HG03135 (cell line): ENCODE data around the gene SLC52A3.
"Not testable (repeated sequence)": the region's sequence is repeated elsewhere in the genome, so short reads cannot be mapped to it uniquely, and the experiment has no call there.

Source experiments
- ATAC-seq: cut with Tn5 transposase; IDR thresholded peaks from one replicate; pipeline ENCODE4 v1.9.1; 2021; ENCODE audit warnings: mild to moderate bottlenecking, moderate library complexity; ENCODE audit not compliant: unreplicated experiment

Gene SLC52A3

DNA sequence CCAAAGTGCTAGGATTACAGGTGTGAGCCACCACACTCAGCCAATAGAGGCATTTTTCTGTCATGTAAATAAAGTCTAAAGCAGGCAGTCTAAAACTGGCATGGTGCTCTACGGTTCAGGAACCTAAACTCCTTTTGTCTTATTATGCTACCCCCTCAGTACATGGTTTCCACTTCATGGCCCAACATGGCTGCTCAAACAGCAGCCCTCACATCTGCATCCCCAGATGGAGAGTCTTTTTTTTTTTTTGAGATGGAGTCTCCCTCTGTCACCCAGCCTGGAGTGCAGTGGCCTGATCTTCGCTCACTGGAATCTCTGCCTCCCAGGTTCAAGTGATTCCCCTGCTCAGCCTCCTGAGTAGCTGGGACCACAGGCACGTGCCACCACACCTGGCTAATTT, 38.3 kb downstream of the SLC52A3 start:
- ATAC-seq: no peak

DNA sequence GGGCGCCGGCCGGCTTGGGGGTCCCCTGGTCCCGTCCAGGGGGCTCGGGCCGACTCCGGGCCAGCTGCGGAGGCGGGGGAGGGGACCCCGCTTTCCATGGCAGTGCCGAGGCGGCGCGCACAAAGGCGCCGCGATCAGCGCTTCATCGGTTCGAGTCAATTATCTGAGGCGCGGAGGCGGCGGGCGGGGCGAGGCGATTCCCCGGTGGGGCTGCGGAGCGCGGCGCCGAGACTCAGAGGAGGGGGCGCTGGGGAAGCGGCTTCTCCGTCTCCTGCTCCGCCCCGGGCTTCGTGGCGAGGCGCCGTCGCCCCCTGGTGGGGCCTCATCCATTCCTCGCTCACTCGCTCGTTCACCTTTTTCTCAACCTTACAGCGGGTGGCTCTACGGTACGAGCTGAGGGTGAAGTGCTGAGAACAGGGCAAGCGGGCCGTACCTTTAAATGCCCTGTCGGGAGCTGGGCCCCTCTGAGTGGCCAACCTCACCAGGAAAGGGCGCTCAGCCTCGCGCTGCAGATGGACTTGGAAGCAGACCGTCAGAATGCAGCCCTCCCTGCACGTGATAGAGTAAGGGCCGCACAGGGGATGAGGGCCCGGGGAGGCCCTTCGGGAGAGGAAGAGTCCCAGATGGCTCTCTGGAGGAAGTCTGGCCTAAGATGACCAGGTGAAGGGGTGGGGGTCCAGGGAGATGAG, 39.9 kb downstream of the SLC52A3 start:
- no peak for ATAC-seq

DNA sequence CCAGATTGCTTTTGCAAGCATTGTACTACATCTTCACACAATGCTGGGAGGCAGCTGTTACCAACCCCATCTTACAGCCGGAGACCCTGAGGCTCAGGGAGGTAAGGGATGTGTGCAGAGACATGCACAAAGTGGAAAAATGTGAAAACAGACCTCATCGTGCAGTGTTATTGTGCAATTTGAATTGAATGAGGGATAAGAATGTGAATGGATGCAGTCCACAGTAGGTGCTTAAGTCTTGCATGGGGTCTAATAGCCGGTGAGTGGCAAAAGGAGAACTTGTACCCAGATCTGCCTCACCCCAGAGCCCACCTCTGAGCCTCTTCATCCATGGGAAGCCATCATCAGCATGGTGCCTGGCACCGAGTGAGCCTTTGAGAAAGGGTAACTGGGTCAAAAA, 42.1 kb downstream of the SLC52A3 start:
- ATAC-seq: no peak

DNA sequence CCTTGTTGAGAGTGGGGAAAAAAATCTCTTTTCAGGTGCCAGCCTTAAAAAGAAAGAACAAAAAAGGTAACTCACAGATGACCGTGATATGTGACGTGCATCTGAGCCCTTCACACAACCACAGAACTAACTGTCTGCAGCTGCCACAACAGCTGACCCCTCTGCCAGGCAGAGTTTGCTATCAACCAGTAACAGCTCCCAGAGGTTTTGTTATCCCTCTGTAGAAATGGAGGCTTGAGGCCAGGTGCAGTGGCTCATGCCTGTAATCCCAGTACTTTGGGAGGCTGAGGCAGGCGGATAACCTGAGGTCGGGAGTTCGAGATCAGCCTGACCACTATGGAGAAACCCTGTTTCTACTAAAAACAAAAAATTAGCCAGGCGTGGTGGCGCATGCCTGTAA, 42.8 kb downstream of the SLC52A3 start:
- no peak for ATAC-seq

DNA sequence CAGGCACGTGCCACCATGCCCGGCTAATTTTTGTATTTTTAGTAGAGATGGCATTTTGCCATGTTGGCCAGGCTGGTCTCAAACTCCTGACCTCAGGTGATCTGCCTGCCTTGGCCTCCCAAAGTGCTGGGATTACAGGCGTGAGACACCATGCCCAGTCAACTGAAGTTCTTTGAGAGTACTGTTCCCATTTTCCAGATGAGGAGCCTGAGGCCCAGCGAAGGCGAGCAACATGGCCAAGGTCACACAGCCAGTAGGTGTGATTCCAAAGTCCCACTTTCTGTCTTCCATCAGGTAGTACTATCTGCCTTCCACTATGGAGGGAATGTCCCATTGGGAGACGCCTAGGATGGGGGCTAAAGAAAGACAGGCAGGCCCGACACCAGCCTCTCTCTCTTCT, 43.5 kb downstream of the SLC52A3 start:
- ATAC-seq: not testable (repeated sequence)

DNA sequence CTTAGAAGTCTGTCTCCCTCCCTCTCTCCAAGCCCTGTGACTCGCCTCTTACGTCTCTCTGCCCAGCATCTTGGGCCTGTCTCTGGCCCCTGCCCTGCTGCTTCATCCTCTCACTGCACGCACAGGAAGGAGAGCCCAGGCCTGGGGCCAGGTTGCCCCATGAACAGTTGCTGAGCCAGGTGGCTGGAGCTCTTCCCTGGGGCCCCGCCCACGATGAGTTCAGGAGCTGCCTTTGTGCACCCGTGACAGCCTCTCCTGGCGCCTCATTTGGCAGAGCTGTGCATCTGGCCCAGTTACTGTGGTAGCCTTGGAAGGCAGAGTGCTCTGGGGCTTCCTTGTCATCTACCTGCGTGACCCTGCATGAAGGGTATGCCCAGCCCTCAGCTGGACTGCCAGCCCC, 44.5 kb downstream of the SLC52A3 start:
- no peak for ATAC-seq

DNA sequence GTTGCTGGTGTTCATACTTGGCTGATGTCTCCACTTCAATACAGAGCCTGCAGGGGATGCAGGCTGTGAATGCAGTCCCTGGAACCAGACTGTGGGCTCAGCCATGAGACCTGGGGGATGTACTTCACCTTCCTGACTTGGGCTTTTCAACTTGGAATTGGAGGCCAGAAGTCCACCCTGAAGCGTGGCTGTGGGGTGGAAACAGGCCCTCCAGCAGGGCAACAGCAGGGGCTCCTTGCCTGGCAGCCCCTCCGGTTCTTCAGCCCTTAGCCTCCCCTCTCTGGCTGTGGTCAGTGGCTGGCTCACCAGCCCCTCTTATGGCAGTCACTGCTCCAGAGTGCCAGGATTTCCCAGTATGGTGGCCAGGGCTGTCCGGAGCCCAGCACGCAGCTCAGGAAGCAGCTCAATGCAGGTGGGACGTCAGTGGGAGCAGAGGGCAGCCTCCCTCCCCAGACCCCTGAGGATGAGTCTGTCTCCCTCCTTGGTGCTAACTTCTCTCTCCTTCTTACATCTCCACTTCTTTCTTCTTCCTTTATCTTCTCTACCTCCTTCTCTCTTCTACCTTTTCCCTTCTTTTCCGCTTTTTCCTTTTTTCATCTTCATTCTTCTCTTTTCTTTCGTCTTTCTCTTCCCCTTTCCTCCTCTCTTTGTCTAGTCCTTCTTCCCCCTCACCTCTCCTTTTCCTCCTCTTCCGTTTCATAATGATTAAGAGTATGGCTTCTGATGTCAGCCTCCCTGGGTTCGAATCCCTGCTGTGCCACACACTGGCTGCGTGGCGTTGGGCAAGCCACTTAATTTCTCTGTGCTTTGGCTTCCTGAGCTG, 45.3 kb downstream of the SLC52A3 start:
- no peak for ATAC-seq

DNA sequence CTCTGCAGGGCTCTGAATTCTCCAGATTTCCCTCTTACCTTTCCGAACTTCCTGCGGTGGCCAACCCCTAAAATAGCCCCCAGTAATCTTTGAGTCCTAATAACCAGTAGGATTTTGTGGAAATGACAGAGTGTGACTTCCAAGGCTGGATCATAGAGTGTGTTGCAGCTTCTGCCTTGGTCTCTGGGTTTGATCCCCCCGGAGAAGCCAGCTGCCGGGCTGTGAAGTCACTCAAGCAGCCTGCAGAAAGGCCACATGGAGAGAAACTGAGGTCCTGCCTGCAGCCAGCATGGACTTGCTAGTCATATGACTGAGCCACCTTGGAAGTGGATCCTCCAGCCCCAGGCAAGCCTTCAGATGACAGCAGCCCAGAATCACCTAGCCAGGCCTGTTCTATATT, 46.4 kb downstream of the SLC52A3 start:
- ATAC-seq: no peak

DNA sequence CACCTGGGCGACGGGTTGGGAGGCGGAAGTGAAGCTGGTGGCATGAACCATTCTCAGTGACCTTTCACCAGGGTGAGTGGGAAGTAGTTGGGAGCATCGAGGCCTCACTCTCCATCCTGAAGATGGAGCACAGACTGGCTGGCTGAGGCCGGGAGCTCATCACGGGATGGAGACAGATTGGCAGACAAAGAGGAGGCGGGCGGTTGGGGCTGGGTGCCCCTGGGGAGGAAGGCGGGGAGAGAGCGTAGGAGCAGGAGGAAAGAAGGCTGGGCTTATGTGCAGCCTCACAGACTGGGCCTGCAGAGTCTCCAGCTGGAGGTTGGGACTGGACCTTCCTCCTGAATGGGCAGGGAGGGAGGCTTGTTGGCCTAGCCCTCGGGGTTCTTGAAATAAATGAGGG, 48.5 kb downstream of the SLC52A3 start:
- no peak for ATAC-seq

DNA sequence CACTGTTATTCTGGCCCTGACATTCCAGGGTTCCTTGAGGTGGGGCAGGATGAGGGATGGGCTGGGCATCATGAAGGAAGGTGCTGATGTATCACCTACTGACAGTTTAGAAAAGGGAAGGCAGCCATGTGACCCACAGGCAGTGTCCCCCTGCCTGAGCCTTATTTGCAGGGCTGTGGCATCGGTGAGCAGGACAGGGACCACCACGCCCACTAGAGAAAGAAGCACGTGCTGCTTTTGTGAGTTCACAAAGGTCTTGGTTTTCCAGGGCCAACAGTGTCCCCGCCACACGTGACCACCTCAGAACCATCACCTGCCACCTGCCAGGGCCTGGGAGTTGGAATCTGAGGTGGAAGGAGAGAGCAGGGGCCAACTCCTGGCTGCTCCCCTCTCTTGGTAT, 49.2 kb downstream of the SLC52A3 start:
- ATAC-seq: no peak

DNA sequence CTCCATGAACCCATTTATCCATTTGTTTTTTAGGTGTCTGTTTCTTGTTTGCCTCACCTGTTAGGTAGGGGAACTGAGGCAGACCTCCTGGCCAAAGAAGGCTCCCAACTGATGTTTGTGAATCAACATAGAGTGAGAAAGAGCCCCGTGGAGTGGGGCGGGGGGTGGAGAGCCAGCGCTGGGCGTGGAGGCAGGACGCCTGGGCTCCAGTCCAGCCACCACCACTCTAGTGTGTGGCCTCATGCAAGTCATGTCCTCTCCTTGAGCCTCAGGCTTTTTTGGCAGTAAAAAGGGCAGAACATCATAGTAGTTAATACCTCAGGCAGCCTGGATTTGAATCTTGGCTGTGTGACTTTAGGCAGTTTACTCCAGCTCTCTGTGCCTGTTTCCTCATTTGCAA, 50.5 kb downstream of the SLC52A3 start:
- no peak for ATAC-seq

DNA sequence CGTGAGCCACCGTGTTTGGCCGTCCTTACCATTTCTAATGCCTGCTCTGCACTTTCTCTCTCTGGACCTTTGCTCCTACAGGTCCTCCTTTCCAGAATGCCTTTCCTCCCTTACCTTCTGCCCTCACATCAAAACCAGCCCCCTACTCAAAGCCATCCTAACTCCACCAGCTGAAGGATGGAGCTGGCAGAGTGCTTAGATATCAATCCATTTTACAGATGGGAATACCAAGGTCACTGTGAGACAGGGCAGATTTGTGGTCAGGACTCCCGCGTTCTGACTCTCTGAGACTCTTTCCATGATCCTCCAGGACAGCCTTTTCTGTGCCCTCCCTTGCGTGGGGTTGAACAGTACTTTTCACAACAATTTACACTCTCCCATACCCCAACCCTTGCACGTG, 51.0 kb downstream of the SLC52A3 start:
- no peak for ATAC-seq

DNA sequence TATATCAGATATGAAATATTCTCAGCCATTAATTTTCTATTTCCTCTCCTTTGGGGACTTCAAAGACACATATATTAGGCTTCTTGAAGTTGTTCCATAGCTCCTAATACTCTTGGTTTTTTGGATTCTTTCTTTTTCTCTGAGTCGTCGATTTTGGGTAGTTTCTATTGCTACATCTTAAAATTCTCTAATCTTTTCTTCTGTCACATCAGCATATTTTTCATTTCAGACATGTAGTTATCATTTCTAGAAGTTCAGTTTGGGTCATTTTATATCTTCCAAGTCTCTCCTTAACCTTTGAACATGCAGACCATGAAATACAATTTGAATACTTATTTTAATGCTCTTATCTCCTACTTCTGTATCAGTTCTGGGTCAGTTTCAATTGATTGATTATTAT, 53.8 kb downstream of the SLC52A3 start:
- no peak for ATAC-seq

DNA sequence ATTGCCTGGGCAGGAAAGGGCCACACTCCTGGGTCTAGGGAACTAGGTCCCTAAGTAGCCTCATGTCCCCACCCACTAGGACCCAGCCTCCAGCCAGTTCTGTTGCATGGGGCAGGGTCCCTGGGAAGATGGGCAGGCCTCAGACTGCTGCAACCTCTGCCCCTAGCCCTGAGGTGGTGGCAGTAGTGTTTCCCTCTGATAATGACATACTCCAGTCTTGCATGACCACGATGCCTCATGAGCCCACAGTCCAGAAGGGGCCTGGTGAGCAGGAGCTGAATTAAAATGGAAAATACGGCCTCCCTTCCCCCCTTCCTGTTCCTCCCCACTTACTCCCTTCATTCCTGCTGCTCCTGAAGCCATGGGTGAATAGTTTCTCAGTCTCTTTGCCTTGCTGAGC, 56.7 kb downstream of the SLC52A3 start:
- ATAC-seq: no peak

DNA sequence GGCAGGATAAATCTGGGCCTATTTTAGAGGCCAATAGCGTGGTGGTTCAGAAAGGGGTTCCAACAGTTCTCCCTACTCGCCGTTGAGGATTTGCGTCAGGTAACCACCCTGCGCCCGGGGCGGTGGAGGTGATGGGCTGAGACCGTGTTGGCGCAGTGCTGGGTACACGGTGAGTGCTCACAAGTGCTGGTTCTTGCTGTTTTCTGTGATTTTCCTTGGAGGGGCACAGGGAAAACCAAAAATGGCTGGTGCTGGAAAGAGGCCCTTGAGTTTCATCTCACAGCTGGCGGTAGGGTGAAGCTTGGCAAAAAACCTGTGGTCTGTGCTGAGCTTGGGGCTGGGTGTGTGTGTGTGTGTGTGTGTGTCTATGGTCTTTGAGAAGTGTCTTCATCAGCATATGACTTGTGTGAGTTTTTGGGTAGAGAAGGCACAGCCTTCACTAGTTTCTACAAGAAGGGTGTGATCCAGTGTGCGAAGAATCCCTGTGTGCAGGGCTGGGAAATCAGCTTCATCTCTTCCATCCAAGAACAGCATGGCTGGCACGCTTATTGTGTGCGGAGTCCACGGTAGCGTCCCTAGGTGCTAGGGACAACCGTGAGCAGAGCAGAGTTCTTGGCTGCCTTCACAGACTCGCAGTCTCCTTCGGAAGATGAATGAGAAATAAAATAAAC, 57.4 kb downstream of the SLC52A3 start:
- ATAC-seq: no peak
